ENCODE data around the gene ARIH1. TPM values are rescaled to one million over a fixed set of nuclear protein-coding genes. Genes with fewer than 3 reads are reported as not detected.
"Not testable (repeated sequence)": the region's sequence is repeated elsewhere in the genome, so short reads cannot be mapped to it uniquely, and the experiment has no call there.

The ARIH1 gene
- 140 and 144 TPM in 2 replicates for total RNA-seq

- intact Hi-C loops (cut with micrococcal nuclease), result loop anchor here (1.0 to 5.0 kb wide), 9 partner anchors 61 to 578 kb away; partner anchors contain the start of genes ADPGK, BBS4, HEXA and HIGD2B
- peaks cover 33% of the 10 kb centered on the region for H3K4me1 Mint-ChIP-seq (ENCODE audit: low read depth)
- peak; percentile 95 for DNase-seq (ENCODE audit: low spot score)
- no peaks in the 10 kb centered on the region for H3K27me3 Mint-ChIP-seq (ENCODE audit: insufficient read depth)
- peak within 1 kb of the TSS; percentile 95 for H3K4me3 Mint-ChIP-seq
- H3K27ac Mint-ChIP-seq, result peak within 1 kb of the TSS; percentile 99
- peaks cover 21% of the 10 kb centered on the region for H3K36me3 Mint-ChIP-seq (ENCODE audit: low read depth)
- H3K9me3 Mint-ChIP-seq, result no peaks in the 10 kb centered on the region
These were observed at the start of gene ARIH1 for GRCh38 chr15:72473614-72474465. Gene ARIH1 (plus strand): TSS chr15:72474330. CDS start chr15:72474640, 310 bp downstream.

GRCh38 chr15:72426753-72427152, 47.4 kb upstream of the ARIH1 start:
- peaks cover 3% of the 10 kb centered on the region for H3K9me3 Mint-ChIP-seq
- no peaks in the 10 kb centered on the region for H3K36me3 Mint-ChIP-seq (ENCODE audit: low read depth)
- peaks cover 12% of the 10 kb centered on the region for H3K27me3 Mint-ChIP-seq (ENCODE audit: insufficient read depth)
- H3K4me3 Mint-ChIP-seq, result no peak overlapping the region
- DNase-seq (ENCODE audit: low spot score), result no peak
- intact Hi-C loops (cut with micrococcal nuclease), result no loop called here
- no peaks in the 10 kb centered on the region for H3K4me1 Mint-ChIP-seq (ENCODE audit: low read depth)
- H3K27ac Mint-ChIP-seq, result no peak overlapping the region

- Mint-ChIP-seq H3K9me3 (peaks cover 17% of the 10 kb centered on the region), H3K27ac (no peak overlapping the region), H3K36me3 (ENCODE audit: low read depth) (no peaks in the 10 kb centered on the region), H3K27me3 (ENCODE audit: insufficient read depth) (peaks cover 23% of the 10 kb centered on the region), H3K4me3 (no peak overlapping the region), H3K4me1 (ENCODE audit: low read depth) (no peaks in the 10 kb centered on the region)
- intact Hi-C loops (cut with micrococcal nuclease), result no loop called here
- no peak for DNase-seq (ENCODE audit: low spot score)
These were observed 36.3 kb upstream of the ARIH1 start for GRCh38 chr15:72437650-72438316.

- H3K9me3 Mint-ChIP-seq; DNase-seq (ENCODE audit: low spot score); H3K27me3 Mint-ChIP-seq (ENCODE audit: insufficient read depth); H3K4me3 Mint-ChIP-seq; intact Hi-C loops (cut with micrococcal nuclease); H3K4me1 Mint-ChIP-seq (ENCODE audit: low read depth); H3K36me3 Mint-ChIP-seq (ENCODE audit: low read depth); H3K27ac Mint-ChIP-seq: not testable (repeated sequence)
These were observed 31.3 kb upstream of the ARIH1 start for GRCh38 chr15:72442848-72443247.

- no peak overlapping the region for H3K4me3 Mint-ChIP-seq
- DNase-seq (ENCODE audit: low spot score), result no peak
- peaks cover 3% of the 10 kb centered on the region for H3K9me3 Mint-ChIP-seq
These were observed 28.7 kb upstream of the ARIH1 start for GRCh38 chr15:72445426-72445825.

GRCh38 chr15:72450805-72451204, 23.3 kb upstream of the ARIH1 start:
- no peak for DNase-seq (ENCODE audit: low spot score)
- intact Hi-C loops (cut with micrococcal nuclease), result no loop called here
- Mint-ChIP-seq H3K4me3 (no peak overlapping the region), H3K9me3 (no peaks in the 10 kb centered on the region), H3K27ac (no peak overlapping the region), H3K36me3 (ENCODE audit: low read depth) (no peaks in the 10 kb centered on the region), H3K27me3 (ENCODE audit: insufficient read depth) (peaks cover 24% of the 10 kb centered on the region), H3K4me1 (ENCODE audit: low read depth) (no peaks in the 10 kb centered on the region)

More at GRCh38 chr15:72445426-72445825, 28.7 kb upstream of the ARIH1 start:
- no peaks in the 10 kb centered on the region for H3K36me3 Mint-ChIP-seq (ENCODE audit: low read depth)
- H3K27me3 Mint-ChIP-seq (ENCODE audit: insufficient read depth), result peaks cover 13% of the 10 kb centered on the region
- no peaks in the 10 kb centered on the region for H3K4me1 Mint-ChIP-seq (ENCODE audit: low read depth)
- no peak overlapping the region for H3K27ac Mint-ChIP-seq
- intact Hi-C loops (cut with micrococcal nuclease), result no loop called here

- intact Hi-C loops (cut with micrococcal nuclease), result no loop called here
- no peaks in the 10 kb centered on the region for H3K36me3 Mint-ChIP-seq (ENCODE audit: low read depth)
These were observed 22.9 kb upstream of the ARIH1 start for GRCh38 chr15:72451224-72451623.

GRCh38 chr15:72456684-72457083, 17.4 kb upstream of the ARIH1 start:
- no peaks in the 10 kb centered on the region for H3K36me3 Mint-ChIP-seq (ENCODE audit: low read depth)
- no peak overlapping the region for H3K4me3 Mint-ChIP-seq
- intact Hi-C loops (cut with micrococcal nuclease), result no loop called here
- DNase-seq (ENCODE audit: low spot score), result no peak
- no peaks in the 10 kb centered on the region for H3K9me3 Mint-ChIP-seq
- peaks cover 22% of the 10 kb centered on the region for H3K27me3 Mint-ChIP-seq (ENCODE audit: insufficient read depth)
- H3K27ac Mint-ChIP-seq, result no peak overlapping the region
- H3K4me1 Mint-ChIP-seq (ENCODE audit: low read depth), result peaks cover 3% of the 10 kb centered on the region

More at GRCh38 chr15:72451224-72451623, 22.9 kb upstream of the ARIH1 start:
- H3K27ac Mint-ChIP-seq, result no peak overlapping the region
- no peak for DNase-seq (ENCODE audit: low spot score)
- H3K27me3 Mint-ChIP-seq (ENCODE audit: insufficient read depth), result peaks cover 24% of the 10 kb centered on the region
- H3K9me3 Mint-ChIP-seq, result no peaks in the 10 kb centered on the region
- no peaks in the 10 kb centered on the region for H3K4me1 Mint-ChIP-seq (ENCODE audit: low read depth)
- no peak overlapping the region for H3K4me3 Mint-ChIP-seq

- H3K9me3 Mint-ChIP-seq, result no peaks in the 10 kb centered on the region
- intact Hi-C loops (cut with micrococcal nuclease), result no loop called here
- H3K4me1 Mint-ChIP-seq (ENCODE audit: low read depth), result peaks cover 10% of the 10 kb centered on the region
- H3K27ac Mint-ChIP-seq, result no peak overlapping the region
- no peak for DNase-seq (ENCODE audit: low spot score)
- no peaks in the 10 kb centered on the region for H3K36me3 Mint-ChIP-seq (ENCODE audit: low read depth)
- H3K27me3 Mint-ChIP-seq (ENCODE audit: insufficient read depth), result peaks cover 4% of the 10 kb centered on the region
- H3K4me3 Mint-ChIP-seq, result no peak overlapping the region
These were observed 13.7 kb upstream of the ARIH1 start for GRCh38 chr15:72460402-72460801.

- no peak overlapping the region for H3K4me3 Mint-ChIP-seq
- peaks cover 10% of the 10 kb centered on the region for H3K4me1 Mint-ChIP-seq (ENCODE audit: low read depth)
- H3K27me3 Mint-ChIP-seq (ENCODE audit: insufficient read depth), result peaks cover 4% of the 10 kb centered on the region
- no peaks in the 10 kb centered on the region for H3K9me3 Mint-ChIP-seq
- no peaks in the 10 kb centered on the region for H3K36me3 Mint-ChIP-seq (ENCODE audit: low read depth)
- no peak for DNase-seq (ENCODE audit: low spot score)
- H3K27ac Mint-ChIP-seq, result no peak overlapping the region
- intact Hi-C loops (cut with micrococcal nuclease), result loop anchor here (2.0 kb wide), 1 partner anchor 87 kb away; the partner anchor contains the start of gene HEXA
These were observed 10.4 kb upstream of the ARIH1 start for GRCh38 chr15:72463702-72464101.

GRCh38 chr15:72464251-72464650, 9.9 kb upstream of the ARIH1 start:
- no peak overlapping the region for H3K4me3 Mint-ChIP-seq
- intact Hi-C loops (cut with micrococcal nuclease), result no loop called here
- no peak overlapping the region for H3K27ac Mint-ChIP-seq
- H3K27me3 Mint-ChIP-seq (ENCODE audit: insufficient read depth), result peaks cover 4% of the 10 kb centered on the region
- H3K36me3 Mint-ChIP-seq (ENCODE audit: low read depth), result no peaks in the 10 kb centered on the region
- no peak for DNase-seq (ENCODE audit: low spot score)
- H3K4me1 Mint-ChIP-seq (ENCODE audit: low read depth), result peaks cover 10% of the 10 kb centered on the region
- no peaks in the 10 kb centered on the region for H3K9me3 Mint-ChIP-seq

GRCh38 chr15:72468103-72468502, 6.0 kb upstream of the ARIH1 start:
- H3K9me3 Mint-ChIP-seq, result no peaks in the 10 kb centered on the region
- no peak overlapping the region for H3K4me3 Mint-ChIP-seq
- no peaks in the 10 kb centered on the region for H3K36me3 Mint-ChIP-seq (ENCODE audit: low read depth)
- H3K4me1 Mint-ChIP-seq (ENCODE audit: low read depth), result peaks cover 3% of the 10 kb centered on the region
- peaks cover 4% of the 10 kb centered on the region for H3K27me3 Mint-ChIP-seq (ENCODE audit: insufficient read depth)
- intact Hi-C loops (cut with micrococcal nuclease), result no loop called here
- H3K27ac Mint-ChIP-seq, result no peak overlapping the region
- no peak for DNase-seq (ENCODE audit: low spot score)
